NB4 (cell line): ENCODE results near the gene CPNE6.

Source experiments
- MAX ChIP-seq: IDR thresholded peaks from 2 replicates; pipeline ENCODE4 v1.6.1; 2011; ENCODE audit warnings: low read depth, low read length
- POLR2A ChIP-seq: IDR thresholded peaks from 2 replicates; pipeline ENCODE4 v1.6.1; 2011; ENCODE audit warnings: mild to moderate bottlenecking; ENCODE audit not compliant: insufficient read length; ENCODE audit errors: extremely low read depth
- TF ChIP-seq, protein P1 (sequence below): IDR thresholded peaks from one replicate; pipeline ENCODE4 v1.5.1; 2012; ENCODE audit warnings: low read depth, low read length

- TF ChIP-seq, protein P1, sequence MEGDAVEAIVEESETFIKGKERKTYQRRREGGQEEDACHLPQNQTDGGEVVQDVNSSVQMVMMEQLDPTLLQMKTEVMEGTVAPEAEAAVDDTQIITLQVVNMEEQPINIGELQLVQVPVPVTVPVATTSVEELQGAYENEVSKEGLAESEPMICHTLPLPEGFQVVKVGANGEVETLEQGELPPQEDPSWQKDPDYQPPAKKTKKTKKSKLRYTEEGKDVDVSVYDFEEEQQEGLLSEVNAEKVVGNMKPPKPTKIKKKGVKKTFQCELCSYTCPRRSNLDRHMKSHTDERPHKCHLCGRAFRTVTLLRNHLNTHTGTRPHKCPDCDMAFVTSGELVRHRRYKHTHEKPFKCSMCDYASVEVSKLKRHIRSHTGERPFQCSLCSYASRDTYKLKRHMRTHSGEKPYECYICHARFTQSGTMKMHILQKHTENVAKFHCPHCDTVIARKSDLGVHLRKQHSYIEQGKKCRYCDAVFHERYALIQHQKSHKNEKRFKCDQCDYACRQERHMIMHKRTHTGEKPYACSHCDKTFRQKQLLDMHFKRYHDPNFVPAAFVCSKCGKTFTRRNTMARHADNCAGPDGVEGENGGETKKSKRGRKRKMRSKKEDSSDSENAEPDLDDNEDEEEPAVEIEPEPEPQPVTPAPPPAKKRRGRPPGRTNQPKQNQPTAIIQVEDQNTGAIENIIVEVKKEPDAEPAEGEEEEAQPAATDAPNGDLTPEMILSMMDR = no peak
- TF ChIP-seq POLR2A (no peak), MAX (no peak)
These were observed 2.5 kb upstream of the CPNE6 start for GRCh38 chr14:24068711-24069410.
